ENCODE measurements around the gene ETNK1. TPM values are rescaled to one million over a fixed set of nuclear protein-coding genes. Genes with fewer than 3 reads are reported as not detected.

Gene ETNK1
- total and polyA plus RNA-seq, 2 donors (not counting 1 experiment from before 2014, with no cell fraction given): 19.4 to 106 TPM

DNA sequence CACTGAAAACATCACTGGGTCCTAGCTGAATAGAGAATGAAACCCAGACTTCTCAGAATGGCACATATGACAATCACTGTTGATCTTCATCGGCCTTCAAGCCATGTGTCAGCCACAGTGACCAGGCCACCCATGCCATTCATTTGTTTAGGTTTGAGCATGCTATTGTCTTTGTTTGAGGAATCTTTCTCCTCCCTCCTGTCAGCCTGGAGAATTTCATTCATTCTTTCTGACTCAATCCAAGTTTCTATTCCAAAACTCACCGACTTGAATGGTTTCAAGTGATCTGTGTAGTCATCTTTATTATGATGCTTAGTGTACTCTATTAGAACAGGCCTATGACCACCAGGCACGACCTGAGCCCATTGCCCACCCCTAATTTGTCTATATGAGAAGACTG lies 106.3 kb downstream of the ETNK1 start:
- Histone ChIP-seq H3K9ac (ENCODE audit: low read length) (no peak overlapping the region), H2AFZ (ENCODE audit: insufficient read depth, low read depth, low read length, poor library complexity, severe bottlenecking) (no peak overlapping the region), H3K4me2 (replicated peaks; ENCODE audit: low read depth, low read length, poor library complexity, severe bottlenecking) (no peak overlapping the region), H3K79me2 (ENCODE audit: control insufficient read depth, insufficient read depth, low read length) (no peaks in the 10 kb centered on the region), H3K27ac (ENCODE audit: low read length in 2 of 2) (no peak overlapping the region), H3K4me1 (ENCODE audit: control insufficient read depth in 2 of 2, insufficient read depth in 2 of 2, low read length in 2 of 2) (no peaks in the 10 kb centered on the region), H4K20me1 (ENCODE audit: control insufficient read depth, insufficient read depth, low read length, poor library complexity, severe bottlenecking) (no peaks in the 10 kb centered on the region), H3K27me3 (replicated peaks in 1 of 4; ENCODE audit: control extremely low read depth in 1 of 4, control insufficient read depth in 3 of 4, insufficient read depth in 4 of 4, low read length in 3 of 4) (no peaks in the 10 kb centered on the region), H3K36me3 (replicated peaks in 1 of 2; ENCODE audit: control extremely low read depth in 1 of 2, control insufficient read depth in 1 of 2, extremely low read depth in 1 of 2, insufficient read depth in 2 of 2, low read length in 1 of 2) (no peaks in the 10 kb centered on the region), H3K9me3 (ENCODE audit: control extremely low read depth in 1 of 3, control insufficient read depth in 2 of 3, insufficient read depth in 1 of 3, low read length in 2 of 3) (no peaks in the 10 kb centered on the region), H3K4me3 (ENCODE audit: control extremely low read depth in 1 of 5, extremely low read depth in 1 of 5, insufficient read depth in 1 of 5, low read depth in 2 of 5, low read length in 4 of 5) (no peak overlapping the region)
- Mint-ChIP-seq H3K4me3 (no peak overlapping the region), H3K9me3 (ENCODE audit: insufficient read depth) (no peaks in the 10 kb centered on the region), H3K4me1 (no peaks in the 10 kb centered on the region), H3K27me3 (no peaks in the 10 kb centered on the region), H3K27ac (no peak overlapping the region)
- ChIA-PET POLR2A (no interaction called here), CTCF (no interaction called here)
- no peak for ATAC-seq (ENCODE audit: low read depth)
- WGBS (ENCODE audit: insufficient coverage): 100% methylated on average over 1 of the region's 3 CpGs
- intact Hi-C loops (cut with micrococcal nuclease): no loop called here
- no peak for TF ChIP-seq EZH2 (IDR thresholded peaks at IDR 0.05; ENCODE audit: borderline replicate concordance, insufficient read depth, low read depth, low read length, poor library complexity, severe bottlenecking)
- TF ChIP-seq, protein P1, sequence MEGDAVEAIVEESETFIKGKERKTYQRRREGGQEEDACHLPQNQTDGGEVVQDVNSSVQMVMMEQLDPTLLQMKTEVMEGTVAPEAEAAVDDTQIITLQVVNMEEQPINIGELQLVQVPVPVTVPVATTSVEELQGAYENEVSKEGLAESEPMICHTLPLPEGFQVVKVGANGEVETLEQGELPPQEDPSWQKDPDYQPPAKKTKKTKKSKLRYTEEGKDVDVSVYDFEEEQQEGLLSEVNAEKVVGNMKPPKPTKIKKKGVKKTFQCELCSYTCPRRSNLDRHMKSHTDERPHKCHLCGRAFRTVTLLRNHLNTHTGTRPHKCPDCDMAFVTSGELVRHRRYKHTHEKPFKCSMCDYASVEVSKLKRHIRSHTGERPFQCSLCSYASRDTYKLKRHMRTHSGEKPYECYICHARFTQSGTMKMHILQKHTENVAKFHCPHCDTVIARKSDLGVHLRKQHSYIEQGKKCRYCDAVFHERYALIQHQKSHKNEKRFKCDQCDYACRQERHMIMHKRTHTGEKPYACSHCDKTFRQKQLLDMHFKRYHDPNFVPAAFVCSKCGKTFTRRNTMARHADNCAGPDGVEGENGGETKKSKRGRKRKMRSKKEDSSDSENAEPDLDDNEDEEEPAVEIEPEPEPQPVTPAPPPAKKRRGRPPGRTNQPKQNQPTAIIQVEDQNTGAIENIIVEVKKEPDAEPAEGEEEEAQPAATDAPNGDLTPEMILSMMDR (IDR thresholded peaks at IDR 0.05): no peak
- no peak for DNase-seq

DNA sequence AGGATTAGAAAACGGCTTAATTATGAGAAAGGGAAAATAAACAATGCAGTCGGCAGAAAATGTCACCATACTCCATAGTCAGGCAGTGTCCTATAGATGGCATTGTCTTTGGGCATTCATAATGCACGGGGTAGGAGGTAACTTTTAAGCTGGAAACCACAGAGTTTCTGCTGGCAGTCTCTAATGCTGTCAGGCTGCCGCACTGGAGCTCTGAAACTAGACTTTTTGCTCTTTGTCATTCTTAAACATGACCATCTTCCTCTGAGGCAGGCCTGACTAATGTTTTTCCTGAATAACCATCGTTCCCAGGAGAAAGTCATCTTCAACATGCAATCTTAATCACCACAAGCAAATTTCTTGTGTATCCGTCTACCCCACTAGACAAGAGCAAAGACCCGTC lies 108.8 kb downstream of the ETNK1 start:
- POLR2A ChIA-PET: no interaction called here
- intact Hi-C loops (cut with micrococcal nuclease): no loop called here
- Histone ChIP-seq H3K4me1 (ENCODE audit: control insufficient read depth in 2 of 2, insufficient read depth in 2 of 2, low read length in 2 of 2) (no peaks in the 10 kb centered on the region), H3K4me2 (replicated peaks; ENCODE audit: low read depth, low read length, poor library complexity, severe bottlenecking) (no peak overlapping the region), H4K20me1 (ENCODE audit: control insufficient read depth, insufficient read depth, low read length, poor library complexity, severe bottlenecking) (no peaks in the 10 kb centered on the region), H3K9me3 (ENCODE audit: control extremely low read depth in 1 of 3, control insufficient read depth in 2 of 3, insufficient read depth in 1 of 3, low read length in 2 of 3) (no peaks in the 10 kb centered on the region), H3K4me3 (ENCODE audit: control extremely low read depth in 1 of 5, extremely low read depth in 1 of 5, insufficient read depth in 1 of 5, low read depth in 2 of 5, low read length in 4 of 5) (no peak overlapping the region), H3K36me3 (replicated peaks in 1 of 2; ENCODE audit: control extremely low read depth in 1 of 2, control insufficient read depth in 1 of 2, extremely low read depth in 1 of 2, insufficient read depth in 2 of 2, low read length in 1 of 2) (no peaks in the 10 kb centered on the region), H2AFZ (ENCODE audit: insufficient read depth, low read depth, low read length, poor library complexity, severe bottlenecking) (no peak overlapping the region), H3K79me2 (ENCODE audit: control insufficient read depth, insufficient read depth, low read length) (no peaks in the 10 kb centered on the region), H3K9ac (ENCODE audit: low read length) (no peak overlapping the region), H3K27me3 (replicated peaks in 1 of 4; ENCODE audit: control extremely low read depth in 1 of 4, control insufficient read depth in 3 of 4, insufficient read depth in 4 of 4, low read length in 3 of 4) (no peaks in the 10 kb centered on the region), H3K27ac (ENCODE audit: low read length in 2 of 2) (no peak overlapping the region)
- Mint-ChIP-seq H3K4me3 (no peak overlapping the region), H3K9me3 (ENCODE audit: insufficient read depth) (no peaks in the 10 kb centered on the region), H3K4me1 (no peaks in the 10 kb centered on the region), H3K27ac (no peak overlapping the region), H3K27me3 (no peaks in the 10 kb centered on the region)
- no peak for ATAC-seq (ENCODE audit: low read depth)
- WGBS (ENCODE audit: insufficient coverage): 92% methylated on average over 4 of the region's 7 CpGs
- CTCF ChIA-PET: no interaction called here
- DNase-seq: no peak
- TF ChIP-seq EZH2 (IDR thresholded peaks at IDR 0.05; ENCODE audit: borderline replicate concordance, insufficient read depth, low read depth, low read length, poor library complexity, severe bottlenecking): no peak
- TF ChIP-seq, protein P1 (IDR thresholded peaks at IDR 0.05): no peak
